Ovary (tissue), 9 donors: ENCODE results near the gene UBAC1. TPM values are rescaled to one million over a fixed set of nuclear protein-coding genes. Genes with fewer than 3 reads are reported as not detected.

Source experiments
- DNase-seq, 5 donors: peaks; one replicate each; pipeline ENCODE4 v3.0.0-alpha.2; 2019 to 2020
- H3K27ac ChIP-seq, 2 donors: fragments of 200-600 bp; one replicate each; pipeline versions ENCODE4 v1.5.1 to v1.8.0; 2019 to 2022
- H3K27me3 ChIP-seq: fragments of 200-600 bp; one replicate; pipeline ENCODE4 v1.8.0; 2022
- H3K36me3 ChIP-seq: fragments of 200-600 bp; sonication (generic); one replicate; pipeline ENCODE4 v1.5.1; 2019
- H3K4me1 ChIP-seq: one replicate; pipeline ENCODE4 v1.8.1; 2013; ENCODE audit warnings: mild to moderate bottlenecking, moderate library complexity; ENCODE audit not compliant: insufficient read depth
- H3K4me3 ChIP-seq: fragments of 200-600 bp; sonication (generic); one replicate; pipeline ENCODE4 v1.5.1; 2017
- H3K9me3 ChIP-seq, 2 donors: fragments of 200-600 bp in 1 of 2; sonication (generic) in 1 of 2; one replicate each; pipeline versions ENCODE4 v1.5.1 to v1.8.1; 2013 to 2019; ENCODE audit warnings: mild to moderate bottlenecking in 1 of 2, moderate library complexity in 1 of 2
- CTCF ChIP-seq, 3 donors: fragments of 450-650 bp in 2 of 3; fragments of 200-600 bp in 1 of 3; IDR thresholded peaks; one replicate each; pipeline versions ENCODE4 v1.5.1 to v1.8.0; 2016 to 2022; ENCODE audit warnings: antibody characterized with exemption in 3 of 3, mild to moderate bottlenecking in 1 of 3
- EP300 ChIP-seq: sonication (generic); formaldehyde crosslinking; IDR thresholded peaks from one replicate; pipeline ENCODE4 v1.6.1; 2017; ENCODE audit warnings: antibody characterized with exemption
- POLR2A ChIP-seq: fragments of 450-650 bp; IDR thresholded peaks from one replicate; pipeline ENCODE4 v1.6.1; 2017; ENCODE audit warnings: antibody characterized with exemption, mild to moderate bottlenecking, moderate library complexity
- WGBS, 3 donors: extraction: QIAGEN DNeasy Blood & Tissue Kit in 1 of 3; methylation state at CpG; one replicate each; pipeline versions ENCODE4 v1.1.5 to v1.1.7; 2013 to 2017; 5-methylcytosine and 5-hydroxymethylcytosine counted together
- intact Hi-C, 4 donors: fragments of 100-400 bp; cut with DNase I; formaldehyde crosslinking; loops; one replicate each; pipeline versions ENCODE4 v1.11.0 to v1.15.1; 2022 to 2023
- polyA plus RNA-seq, 2 donors: library from polyadenylated mRNA; stranded (reverse); fragments of 200-250 nt in 1 of 2; fragments of 350-450 nt in 1 of 2; fragmentation: Illumina TruSeq in 1 of 2; extraction: RNeasy Lipid Tissue Mini Kit (QIAGEN cat#74804) in 1 of 2; gene quantifications; one replicate each; pipeline ENCODE4 v1.2.3, GENCODE V29; 2013 to 2014
- total RNA-seq, 7 donors: library from RNA; depleted of rRNA in 2 of 7; stranded (reverse); fragments of >200 nt in 2 of 7; fragmentation: NEBNext Ultra II Directional in 3 of 7; extraction: Animal tissue kit (Norgen Biotek cat#: 25700) in 3 of 7; gene quantifications; one replicate each; pipeline versions ENCODE4 v1.1.0 to v1.2.4, GENCODE V29; 2016 to 2023
- donor health status: DM: no; HTN: no; CAD: no; lungs with moderate emphysema.
- donor health status: DM: no; HTN: no; CAD: no.
- donor health status: Bipolar disorder and iron deficiency.
- donor health status: DM: yes; HTN: yes; CAD: no.
- donor health status: DM: no; HTN: no; CAD: no.
- donor health status: DM: yes; HTN: yes; CAD: no.

The UBAC1 gene
- total and polyA plus RNA-seq, 9 donors = 19.7 to 42.0 (median 33.4) TPM

GRCh38 chr9:136008693-136008997, 47.5 kb upstream of the UBAC1 start:
- intact Hi-C loops = no loop called here
- H3K27me3 ChIP-seq = no peaks in the 10 kb centered on the region
- WGBS, 3 donors = 84 to 89% (median 87%) methylated on average over 21 of the region's 21 CpGs
- no peak overlapping the region for H3K4me3 ChIP-seq
- DNase-seq = no peak
- H3K4me1 ChIP-seq = peaks cover 9% of the 10 kb centered on the region
- H3K9me3 ChIP-seq = no peaks in the 10 kb centered on the region
- H3K36me3 ChIP-seq = no peaks in the 10 kb centered on the region
- H3K27ac ChIP-seq = no peak overlapping the region
- TF ChIP-seq EP300 (no peak), POLR2A (no peak), CTCF (IDR thresholded peaks at IDR 0.05) (no peak)

- no peaks in the 10 kb centered on the region for H3K36me3 ChIP-seq
- no peak overlapping the region for H3K27ac ChIP-seq
- no peak for DNase-seq
- H3K4me3 ChIP-seq = no peak overlapping the region
- TF ChIP-seq CTCF (IDR thresholded peaks at IDR 0.05) (no peak), POLR2A (no peak)
- no peaks in the 10 kb centered on the region for H3K9me3 ChIP-seq
- H3K27me3 ChIP-seq = no peaks in the 10 kb centered on the region
- intact Hi-C loops = no loop called here
- 81 to 87% (median 83%) methylated on average over 24 of the region's 24 CpGs for WGBS, 3 donors
- H3K4me1 ChIP-seq = peaks cover 8% of the 10 kb centered on the region
Measured at GRCh38 chr9:136007934-136008692, 46.9 kb upstream of the UBAC1 start.

GRCh38 chr9:136007276-136007933, 46.2 kb upstream of the UBAC1 start:
- Histone ChIP-seq H3K27ac (no peak overlapping the region), H3K4me1 (peaks cover 7% of the 10 kb centered on the region), H3K27me3 (no peaks in the 10 kb centered on the region), H3K36me3 (no peaks in the 10 kb centered on the region), H3K9me3 (no peaks in the 10 kb centered on the region), H3K4me3 (no peak overlapping the region)
- no peak for DNase-seq
- WGBS, 3 donors = 84 to 88% (median 85%) methylated on average over 36 of the region's 36 CpGs
- TF ChIP-seq CTCF (IDR thresholded peaks at IDR 0.05) (no peak), POLR2A (no peak), EP300 (no peak)
- intact Hi-C loops = no loop called here

GRCh38 chr9:136006169-136006568, 45.0 kb upstream of the UBAC1 start:
- no peaks in the 10 kb centered on the region for H3K27me3 ChIP-seq
- 60 to 71% (median 69%) methylated on average over 7 of the region's 7 CpGs for WGBS, 3 donors
- TF ChIP-seq CTCF (IDR thresholded peaks at IDR 0.05) (no peak), EP300 (no peak), POLR2A (no peak)
- no peaks in the 10 kb centered on the region for H3K9me3 ChIP-seq
- no peak overlapping the region for H3K4me3 ChIP-seq
- H3K4me1 ChIP-seq = no peaks in the 10 kb centered on the region
- no peak for DNase-seq
- H3K36me3 ChIP-seq = no peaks in the 10 kb centered on the region
- H3K27ac ChIP-seq = no peak overlapping the region
- intact Hi-C loops = no loop called here
